ENCODE results near the gene PLXNA2. TPM values are rescaled to one million over a fixed set of nuclear protein-coding genes. Genes with fewer than 3 reads are reported as not detected.

The PLXNA2 gene
- total and polyA plus RNA-seq, 2 of the 13 experiments (the other 11 are each of a cell fraction or from before 2014, with no cell fraction given), result 1.1 to 2.1 TPM

- TF ChIP-seq ETS1 (CRISPR knock-in tag; IDR thresholded peaks at IDR 0.05) (no peak), IRX3 (CRISPR knock-in tag; IDR thresholded peaks at IDR 0.05; ENCODE audit: borderline replicate concordance, low read depth) (no peak), NRL (CRISPR knock-in tag; IDR thresholded peaks at IDR 0.05; ENCODE audit: borderline replicate concordance) (no peak), U2AF2 (IDR thresholded peaks at IDR 0.05; ENCODE audit: low read depth, low read length) (no peak), PHF8 (CRISPR knock-in tag; IDR thresholded peaks at IDR 0.05) (no peak), SIN3B (IDR thresholded peaks at IDR 0.05; ENCODE audit: low read length) (no peak)
Measured at GRCh38 chr1:208106218-208106617, 138.0 kb downstream of the PLXNA2 start (continued).

GRCh38 chr1:208105756-208106155 lies 138.4 kb downstream of the PLXNA2 start:
- H3K9me3 ChIP-seq (ENCODE audit: low read length), result no peaks in the 10 kb centered on the region
- no peaks in the 10 kb centered on the region for H3K36me3 ChIP-seq (replicated peaks in 1 of 2; ENCODE audit: control insufficient read depth in 1 of 2, insufficient read depth in 2 of 2, low read length in 2 of 2)
- BruUV-seq (replicated peaks), result no TSS peak
- no peak for DNase-seq (ENCODE audit: low spot score)
- intact Hi-C loops (cut with micrococcal nuclease; ENCODE audit: unreplicated experiment), result no loop called here
- no peak overlapping the region for H3K4me3 ChIP-seq (replicated peaks in 1 of 3; ENCODE audit: insufficient read depth in 1 of 3, low read depth in 2 of 3, low read length in 3 of 3)
- no peak overlapping the region for H3K27ac ChIP-seq (ENCODE audit: extremely low read length, insufficient read depth, low read length)
- H3K9ac ChIP-seq (ENCODE audit: insufficient read depth, low read depth, low read length), result no peak overlapping the region
- CTCF ChIA-PET (ENCODE audit: low intra/inter-chr PET ratio, low total read pairs), result interaction anchor here (0.7 kb wide), 1 partner anchor 96 kb away, joined by 3 read pairs; no protein-coding TSS in a partner anchor
- no peak for TF ChIP-seq ZNF232 (CRISPR knock-in tag; IDR thresholded peaks at IDR 0.05; ENCODE audit: borderline replicate concordance)
- peak; percentile 73; the same call in 1 of the 2 replicates for TF ChIP-seq ZNF142 (CRISPR knock-in tag; IDR thresholded peaks at IDR 0.05)
- TF ChIP-seq FUBP1 (CRISPR knock-in tag; IDR thresholded peaks at IDR 0.05; ENCODE audit: borderline replicate concordance), result no peak
- TF ChIP-seq ZBTB33 (CRISPR knock-in tag; IDR thresholded peaks at IDR 0.05), result no peak
- ATAC-seq, result no peak
- in situ Hi-C loops (cut with HindIII; ENCODE audit: extremely low pct_ligation_motif_present, low pct_unique_long_range_greater_than_20kb), result no loop called here
- peaks cover 47% of the 10 kb centered on the region for H3K4me1 ChIP-seq (ENCODE audit: insufficient read depth, low read length)
- no peak overlapping the region for H3K4me2 ChIP-seq (ENCODE audit: low read depth, low read length)
- no peak for FAIRE-seq
- 46% methylated on average over 5 of the region's 5 CpGs for WGBS (ENCODE audit: low lambda C conversion rate)
- H3K79me2 ChIP-seq (ENCODE audit: insufficient read depth, low read length), result no peaks in the 10 kb centered on the region
- H4K20me1 ChIP-seq (ENCODE audit: insufficient read depth, low read length), result no peaks in the 10 kb centered on the region
- POLR2A ChIA-PET, result no interaction called here
- no peak overlapping the region for H2AFZ ChIP-seq (ENCODE audit: low read length)
- H3K27me3 ChIP-seq (ENCODE audit: control insufficient read depth in 1 of 2, insufficient read depth in 2 of 2, low read length in 2 of 2), result no peaks in the 10 kb centered on the region

All from HepG2 (cell line).